AG09309 (cell line): Measurements from ENCODE around the gene AGBL4.
"Not testable (repeated sequence)": the region's sequence is repeated elsewhere in the genome, so short reads cannot be mapped to it uniquely, and the experiment has no call there.

Experiments used
- DNase-seq: peaks from one replicate; pipeline ENCODE4 v3.0.0-alpha.2; 2010; ENCODE audit warnings: low read depth
- H3K4me3 ChIP-seq: 2 replicates; pipeline ENCODE4 v1.5.1; 2011; ENCODE audit warnings: mild to moderate bottlenecking, low read depth, low read length, moderate library complexity; ENCODE audit not compliant: control insufficient read depth
- TF ChIP-seq, protein P1 (sequence below): IDR thresholded peaks from 2 replicates; pipeline ENCODE4 v1.5.1; 2011; ENCODE audit warnings: mild to moderate bottlenecking, low read depth, low read length, inconsistent platforms; ENCODE audit not compliant: insufficient read depth, control insufficient read depth; ENCODE audit errors: missing control alignments

Gene AGBL4

GRCh38 chr1:50027794-50028193 is 4.0 kb upstream of the AGBL4 start:
- H3K4me3 ChIP-seq: no peak overlapping the region
- DNase-seq: no peak
- TF ChIP-seq, protein P1, sequence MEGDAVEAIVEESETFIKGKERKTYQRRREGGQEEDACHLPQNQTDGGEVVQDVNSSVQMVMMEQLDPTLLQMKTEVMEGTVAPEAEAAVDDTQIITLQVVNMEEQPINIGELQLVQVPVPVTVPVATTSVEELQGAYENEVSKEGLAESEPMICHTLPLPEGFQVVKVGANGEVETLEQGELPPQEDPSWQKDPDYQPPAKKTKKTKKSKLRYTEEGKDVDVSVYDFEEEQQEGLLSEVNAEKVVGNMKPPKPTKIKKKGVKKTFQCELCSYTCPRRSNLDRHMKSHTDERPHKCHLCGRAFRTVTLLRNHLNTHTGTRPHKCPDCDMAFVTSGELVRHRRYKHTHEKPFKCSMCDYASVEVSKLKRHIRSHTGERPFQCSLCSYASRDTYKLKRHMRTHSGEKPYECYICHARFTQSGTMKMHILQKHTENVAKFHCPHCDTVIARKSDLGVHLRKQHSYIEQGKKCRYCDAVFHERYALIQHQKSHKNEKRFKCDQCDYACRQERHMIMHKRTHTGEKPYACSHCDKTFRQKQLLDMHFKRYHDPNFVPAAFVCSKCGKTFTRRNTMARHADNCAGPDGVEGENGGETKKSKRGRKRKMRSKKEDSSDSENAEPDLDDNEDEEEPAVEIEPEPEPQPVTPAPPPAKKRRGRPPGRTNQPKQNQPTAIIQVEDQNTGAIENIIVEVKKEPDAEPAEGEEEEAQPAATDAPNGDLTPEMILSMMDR: no peak

DNA sequence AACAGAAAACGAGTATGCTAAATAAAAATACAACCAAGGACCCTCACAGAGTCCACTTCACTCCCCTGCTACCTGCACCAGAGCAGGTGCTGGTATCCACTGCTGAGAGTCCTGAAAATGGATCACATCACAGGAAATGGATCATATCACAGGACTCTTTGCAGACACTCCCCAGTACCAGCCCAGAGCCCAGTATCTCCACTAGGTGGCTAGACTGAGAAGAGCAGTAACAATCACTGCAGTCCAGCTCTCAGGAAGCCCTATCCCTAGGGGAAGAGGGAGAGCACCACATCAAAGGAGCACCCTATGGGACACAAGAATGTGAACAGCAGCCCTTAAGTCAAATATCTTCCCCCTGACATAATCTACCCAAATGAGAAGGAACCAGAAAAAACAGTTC is 28.0 kb downstream of the AGBL4 start:
- no peak overlapping the region for H3K4me3 ChIP-seq
- TF ChIP-seq, protein P1: no peak
- DNase-seq: no peak

- H3K4me3 ChIP-seq: no peak overlapping the region
- TF ChIP-seq, protein P1: no peak
- no peak for DNase-seq
Observed at GRCh38 chr1:49971088-49971487, 52.7 kb downstream of the AGBL4 start.

DNA sequence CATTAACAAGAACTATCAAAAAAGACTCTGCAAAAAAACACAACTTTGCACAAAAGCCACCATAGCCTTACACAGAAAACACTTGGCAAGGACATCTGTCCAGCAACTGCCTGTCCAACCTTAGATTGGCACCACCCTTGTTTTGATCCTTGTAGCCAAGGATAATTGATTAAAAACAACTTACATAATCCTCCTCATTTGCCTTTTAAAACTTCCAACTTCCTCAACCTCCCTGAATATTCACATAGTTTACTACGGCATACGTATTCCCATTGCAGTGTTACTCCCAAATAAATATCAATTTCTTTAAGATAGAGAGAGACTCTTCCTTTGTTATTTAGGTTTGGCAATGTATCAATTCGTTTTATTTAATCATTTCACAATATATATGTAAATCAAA is 72.4 kb downstream of the AGBL4 start:
- TF ChIP-seq, protein P1: no peak
- H3K4me3 ChIP-seq: no peak overlapping the region
- DNase-seq: no peak

DNA sequence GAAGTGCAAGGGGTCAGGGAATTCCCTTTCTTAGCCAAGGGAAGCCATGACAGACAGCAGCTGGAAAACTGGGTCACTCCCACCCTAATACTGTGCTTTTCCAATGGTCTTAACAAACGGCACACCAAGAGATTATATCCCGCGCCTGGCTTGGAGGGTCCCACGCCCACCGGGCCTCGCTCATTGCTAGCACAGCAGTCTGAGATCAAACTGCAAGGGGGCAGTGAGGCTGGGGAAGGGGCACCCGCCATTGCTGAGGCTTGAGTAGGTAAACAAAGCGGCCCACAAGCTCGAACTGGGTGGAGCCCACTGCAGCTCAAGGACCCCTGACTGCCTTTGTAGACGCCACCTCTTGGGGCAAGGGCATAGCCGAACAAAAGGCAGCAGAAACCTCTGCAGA is 108.5 kb downstream of the AGBL4 start:
- DNase-seq, H3K4me3 ChIP-seq: not testable (repeated sequence)

DNA sequence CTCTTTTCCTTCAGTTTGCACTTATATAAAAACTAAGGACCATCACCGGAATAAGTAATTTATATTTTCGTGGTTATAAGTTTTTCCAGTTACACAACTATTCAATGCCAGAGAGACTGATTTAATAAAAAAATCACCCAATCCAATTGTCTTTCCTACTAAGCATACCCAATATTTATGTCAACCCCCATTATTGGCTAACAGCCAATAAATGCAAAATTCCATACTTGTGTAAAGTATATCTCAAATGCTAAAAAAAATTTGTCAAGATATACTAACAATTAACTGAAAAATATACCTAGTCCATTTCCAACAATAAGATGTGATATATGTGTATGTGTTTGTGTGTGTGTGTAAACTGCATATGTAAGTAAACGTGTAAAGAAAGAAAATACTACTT is 117.4 kb downstream of the AGBL4 start:
- DNase-seq: no peak
- H3K4me3 ChIP-seq: no peak overlapping the region
- TF ChIP-seq, protein P1: no peak

DNA sequence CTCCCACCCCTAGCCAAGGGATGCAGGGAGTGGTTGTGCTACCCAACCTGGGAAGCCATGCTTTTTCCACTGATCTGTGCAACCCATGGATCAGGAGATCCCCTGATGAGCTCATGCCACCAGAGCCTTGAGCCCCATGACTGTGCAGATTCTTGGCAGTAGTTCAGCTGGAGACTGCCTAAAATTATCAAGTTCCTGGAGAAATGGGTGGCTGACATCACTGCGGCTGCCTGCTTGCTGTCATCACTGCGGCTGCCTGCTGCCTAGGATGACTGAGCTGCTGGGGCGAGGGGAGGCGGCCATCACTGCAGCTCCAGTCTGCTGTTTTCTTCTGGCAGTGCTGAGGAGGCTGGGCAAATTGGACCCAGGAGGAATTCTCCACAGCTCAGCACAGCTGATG is 159.2 kb downstream of the AGBL4 start:
- DNase-seq: no peak
- no peak overlapping the region for H3K4me3 ChIP-seq
- TF ChIP-seq, protein P1: no peak
